ENCODE results near the gene PHLDA3. TPM values are rescaled to one million over a fixed set of nuclear protein-coding genes. Genes with fewer than 3 reads are reported as not detected.

PHLDA3 gene
- total RNA-seq, 4 donors from 2014 or later = 95.4 to 350 (median 150) TPM

DNA sequence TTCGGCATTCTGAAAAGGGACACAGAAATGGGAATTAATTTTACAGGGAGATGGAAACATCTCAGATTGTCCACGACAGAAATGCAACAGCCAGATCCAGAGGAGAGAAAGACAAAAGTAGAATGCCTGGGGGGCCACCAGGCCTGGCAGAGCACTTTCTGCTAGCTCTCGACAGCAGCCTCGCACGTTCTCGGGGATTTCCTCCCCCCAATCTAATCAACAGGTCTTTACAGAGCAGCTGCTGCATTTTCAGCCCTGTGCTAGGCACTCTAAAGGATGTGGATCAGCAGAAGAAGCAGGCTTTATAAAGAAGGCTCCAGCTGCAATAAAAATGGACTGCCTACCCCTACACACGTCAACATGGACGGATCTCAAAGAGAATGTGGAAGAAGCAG, 27.3 kb upstream of the PHLDA3 start:
- TF ChIP-seq, protein P1, sequence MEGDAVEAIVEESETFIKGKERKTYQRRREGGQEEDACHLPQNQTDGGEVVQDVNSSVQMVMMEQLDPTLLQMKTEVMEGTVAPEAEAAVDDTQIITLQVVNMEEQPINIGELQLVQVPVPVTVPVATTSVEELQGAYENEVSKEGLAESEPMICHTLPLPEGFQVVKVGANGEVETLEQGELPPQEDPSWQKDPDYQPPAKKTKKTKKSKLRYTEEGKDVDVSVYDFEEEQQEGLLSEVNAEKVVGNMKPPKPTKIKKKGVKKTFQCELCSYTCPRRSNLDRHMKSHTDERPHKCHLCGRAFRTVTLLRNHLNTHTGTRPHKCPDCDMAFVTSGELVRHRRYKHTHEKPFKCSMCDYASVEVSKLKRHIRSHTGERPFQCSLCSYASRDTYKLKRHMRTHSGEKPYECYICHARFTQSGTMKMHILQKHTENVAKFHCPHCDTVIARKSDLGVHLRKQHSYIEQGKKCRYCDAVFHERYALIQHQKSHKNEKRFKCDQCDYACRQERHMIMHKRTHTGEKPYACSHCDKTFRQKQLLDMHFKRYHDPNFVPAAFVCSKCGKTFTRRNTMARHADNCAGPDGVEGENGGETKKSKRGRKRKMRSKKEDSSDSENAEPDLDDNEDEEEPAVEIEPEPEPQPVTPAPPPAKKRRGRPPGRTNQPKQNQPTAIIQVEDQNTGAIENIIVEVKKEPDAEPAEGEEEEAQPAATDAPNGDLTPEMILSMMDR (IDR thresholded peaks at IDR 0.05; ENCODE audit: low read depth) = no peak

DNA sequence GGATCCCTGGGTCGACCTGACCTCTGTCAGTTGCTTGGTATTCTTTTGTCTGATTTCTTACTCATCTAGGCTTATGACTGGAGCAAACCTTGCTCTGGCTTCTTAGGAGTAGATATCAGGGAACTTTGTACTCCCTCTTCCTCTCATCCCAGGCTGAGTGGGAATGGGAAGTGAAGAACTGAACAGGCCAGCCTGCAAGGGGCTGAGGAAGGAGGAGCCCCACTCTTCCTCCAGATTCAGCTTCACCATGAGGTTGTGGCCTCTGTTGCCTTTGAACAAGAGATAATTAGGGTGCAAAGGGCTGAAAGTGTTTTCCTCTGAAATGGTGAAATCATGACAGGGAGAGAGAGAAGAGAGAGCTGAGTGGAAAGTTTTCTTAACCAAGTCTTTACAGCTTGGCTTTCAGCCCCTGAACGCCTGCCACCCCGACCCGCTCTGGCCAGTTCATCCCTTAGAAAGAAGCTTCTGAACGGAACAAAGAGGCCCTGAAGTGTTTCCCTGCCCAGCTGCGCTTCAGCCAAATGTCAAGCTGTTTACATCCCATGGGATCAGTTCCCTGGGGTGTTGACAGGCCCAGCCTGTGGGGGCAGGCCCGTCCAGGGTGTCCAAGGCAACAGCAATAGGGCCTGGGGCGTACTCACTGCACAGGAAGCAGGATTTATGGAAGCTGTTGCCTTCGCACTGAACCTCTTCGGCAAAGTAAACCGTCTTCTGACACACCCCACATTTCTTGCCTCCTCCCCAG, 26.7 kb upstream of the PHLDA3 start:
- TF ChIP-seq, protein P1 (IDR thresholded peaks at IDR 0.05; ENCODE audit: low read depth) = no peak

DNA sequence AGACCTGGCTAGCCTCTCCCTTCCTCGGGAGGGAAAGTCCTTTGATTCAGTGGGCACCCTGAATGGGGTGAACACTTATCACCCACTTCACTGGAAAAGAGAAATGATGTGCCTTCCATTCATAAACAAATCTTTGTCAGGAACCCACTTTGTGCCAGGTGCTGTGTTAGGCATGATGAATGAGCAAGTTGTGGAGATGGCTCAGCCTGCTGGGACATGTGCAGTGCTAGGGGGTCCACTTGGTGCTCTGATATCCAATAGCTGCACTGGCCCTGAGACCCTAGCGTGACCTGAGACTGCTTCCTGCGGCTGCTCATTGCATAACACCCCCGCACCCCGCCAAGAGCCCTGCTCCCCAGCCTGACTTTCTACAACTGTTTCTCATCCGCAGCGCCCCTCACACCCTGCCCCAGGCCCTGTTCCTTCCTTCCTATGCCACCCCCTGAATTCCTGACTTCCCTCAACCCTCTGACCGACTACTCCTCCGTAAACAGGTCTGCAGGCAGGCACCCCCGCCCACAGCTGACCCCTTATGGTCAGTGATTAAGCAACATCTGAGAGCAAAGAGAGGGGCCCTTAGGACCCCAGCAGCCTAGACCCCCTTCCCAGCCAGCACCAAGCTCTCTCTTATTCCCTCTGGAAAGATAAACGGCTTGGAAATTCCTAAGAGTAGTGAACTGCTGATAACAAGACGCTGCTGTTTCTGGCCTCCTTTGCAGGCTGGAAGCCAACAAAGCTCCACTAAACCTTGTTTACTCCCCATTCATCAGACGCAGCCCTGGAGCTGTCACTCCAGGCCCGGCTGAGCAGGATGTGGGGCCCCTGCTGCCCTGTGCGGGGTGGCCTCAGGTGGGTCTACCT, 25.0 kb upstream of the PHLDA3 start:
- TF ChIP-seq, protein P1 (IDR thresholded peaks at IDR 0.05; ENCODE audit: low read depth) = no peak

GRCh38 chr1:201491896-201492511, 23.0 kb upstream of the PHLDA3 start:
- TF ChIP-seq, protein P1 (IDR thresholded peaks at IDR 0.05; ENCODE audit: low read depth) = no peak

- TF ChIP-seq, protein P1 (IDR thresholded peaks at IDR 0.05; ENCODE audit: low read depth) = no peak
Measured at GRCh38 chr1:201490708-201491131, 21.7 kb upstream of the PHLDA3 start.

- TF ChIP-seq, protein P1 (IDR thresholded peaks at IDR 0.05; ENCODE audit: low read depth) = no peak
Measured at GRCh38 chr1:201489643-201490261, 20.8 kb upstream of the PHLDA3 start.

Measured in subcutaneous adipose tissue (tissue), 4 donors.